HepG2 (cell line): ENCODE results near the gene SESN2. TPM values are rescaled to one million over a fixed set of nuclear protein-coding genes. Genes with fewer than 3 reads are reported as not detected.
A peak's percentile ranks its signal among the peaks of the same experiment; 100 is the strongest.

Experiments used
- ATF6 ChIP-seq: sonication (generic); formaldehyde crosslinking; conservative IDR thresholded peaks from 2 replicates; pipeline ENCODE4 v1.4.0; 2020; ENCODE audit warnings: missing genetic modification reagents
- NFAT5 ChIP-seq: sonication (generic); formaldehyde crosslinking; IDR thresholded peaks from 2 replicates; pipeline ENCODE4 v1.4.0; 2020; ENCODE audit warnings: missing genetic modification reagents
- NFKB2 ChIP-seq: sonication (generic); formaldehyde crosslinking; IDR thresholded peaks from 2 replicates; pipeline ENCODE4 v1.4.0; 2020; ENCODE audit warnings: missing genetic modification reagents, borderline replicate concordance
- NKX3-1 ChIP-seq: sonication (generic); formaldehyde crosslinking; IDR thresholded peaks from 2 replicates; pipeline ENCODE4 v1.5.0; 2020; ENCODE audit warnings: missing genetic modification reagents
- SALL2 ChIP-seq: sonication (generic); formaldehyde crosslinking; IDR thresholded peaks from 2 replicates; pipeline ENCODE4 v1.8.1; 2023; ENCODE audit warnings: mild to moderate bottlenecking, missing genetic modification reagents, inconsistent platforms
- TBX2 ChIP-seq: sonication (generic); formaldehyde crosslinking; IDR thresholded peaks from 2 replicates; pipeline ENCODE4 v1.5.0; 2020; ENCODE audit warnings: missing genetic modification reagents, mild to moderate bottlenecking, borderline replicate concordance
- ZBTB7A ChIP-seq: sonication (generic); formaldehyde crosslinking; IDR thresholded peaks from 2 replicates; pipeline ENCODE4 v1.8.0; 2022; ENCODE audit warnings: mild to moderate bottlenecking, missing genetic modification reagents
- ZFP41 ChIP-seq: sonication (generic); formaldehyde crosslinking; IDR thresholded peaks from 2 replicates; pipeline ENCODE4 v1.4.0; 2020; ENCODE audit warnings: mild to moderate bottlenecking, missing genetic modification reagents, borderline replicate concordance
- ZNF263 ChIP-seq: sonication (generic); formaldehyde crosslinking; IDR thresholded peaks from 2 replicates; pipeline ENCODE4 v1.4.0; 2020; ENCODE audit warnings: missing genetic modification reagents
- ZNF552 ChIP-seq: sonication (generic); formaldehyde crosslinking; IDR thresholded peaks from 2 replicates; pipeline ENCODE4 v1.9.0; 2022; ENCODE audit warnings: missing genetic modification reagents, mild to moderate bottlenecking, borderline replicate concordance
- ZNF878 ChIP-seq: sonication (generic); formaldehyde crosslinking; IDR thresholded peaks from 2 replicates; pipeline ENCODE4 v1.8.1; 2023; ENCODE audit warnings: mild to moderate bottlenecking, missing genetic modification reagents, moderate library complexity
- polyA plus RNA-seq, 8 experiments: library from polyadenylated mRNA; depleted of rRNA in 3 of 8; stranded (reverse) in 7 of 8; unstranded in 1 of 8; fragments of >200 nt; fragmentation: Illumina TruSeq in 4 of 8; extraction: Trizol in 4 of 8; gene quantifications; 2 replicates each; pipeline versions ENCODE4 v1.2.1 to v1.2.3, GENCODE V29; 2011 to 2016; ENCODE audit warnings: low read depth in 4 of 8, missing spikeins in 1 of 8, mixed read lengths in 1 of 8; ENCODE audit not compliant: insufficient read depth in 1 of 8
- total RNA-seq, 5 experiments: library from RNA; depleted of rRNA; stranded (reverse); fragments of >200 nt; fragmentation: Illumina TruSeq; extraction: Trizol; gene quantifications; 2 replicates each; pipeline ENCODE4 v1.2.3, GENCODE V29; 2016; ENCODE audit warnings: low read depth in 1 of 5
- TF ChIP-seq, protein P1 (sequence below): sonication (generic); formaldehyde crosslinking; IDR thresholded peaks from 2 replicates; pipeline ENCODE4 v1.5.1; 2020; ENCODE audit warnings: missing genetic modification reagents, mild to moderate bottlenecking, borderline replicate concordance
- TF ChIP-seq, protein P2 (sequence below): sonication (generic); formaldehyde crosslinking; IDR thresholded peaks from 2 replicates; pipeline ENCODE4 v1.9.0; 2021; ENCODE audit warnings: missing genetic modification reagents, borderline replicate concordance
- TF ChIP-seq, protein P3 (sequence below): sonication (generic); formaldehyde crosslinking; IDR thresholded peaks from 2 replicates; pipeline ENCODE4 v1.4.0; 2020; ENCODE audit warnings: missing genetic modification reagents
- TF ChIP-seq, protein P4 (sequence below): sonication (generic); formaldehyde crosslinking; IDR thresholded peaks from 2 replicates; pipeline ENCODE4 v1.4.0; 2020; ENCODE audit warnings: missing genetic modification reagents

SESN2 gene
- total and polyA plus RNA-seq, 2 of the 13 experiments (the other 11 are each of a cell fraction or from before 2014, with no cell fraction given) = 13.2 to 19.1 TPM

DNA sequence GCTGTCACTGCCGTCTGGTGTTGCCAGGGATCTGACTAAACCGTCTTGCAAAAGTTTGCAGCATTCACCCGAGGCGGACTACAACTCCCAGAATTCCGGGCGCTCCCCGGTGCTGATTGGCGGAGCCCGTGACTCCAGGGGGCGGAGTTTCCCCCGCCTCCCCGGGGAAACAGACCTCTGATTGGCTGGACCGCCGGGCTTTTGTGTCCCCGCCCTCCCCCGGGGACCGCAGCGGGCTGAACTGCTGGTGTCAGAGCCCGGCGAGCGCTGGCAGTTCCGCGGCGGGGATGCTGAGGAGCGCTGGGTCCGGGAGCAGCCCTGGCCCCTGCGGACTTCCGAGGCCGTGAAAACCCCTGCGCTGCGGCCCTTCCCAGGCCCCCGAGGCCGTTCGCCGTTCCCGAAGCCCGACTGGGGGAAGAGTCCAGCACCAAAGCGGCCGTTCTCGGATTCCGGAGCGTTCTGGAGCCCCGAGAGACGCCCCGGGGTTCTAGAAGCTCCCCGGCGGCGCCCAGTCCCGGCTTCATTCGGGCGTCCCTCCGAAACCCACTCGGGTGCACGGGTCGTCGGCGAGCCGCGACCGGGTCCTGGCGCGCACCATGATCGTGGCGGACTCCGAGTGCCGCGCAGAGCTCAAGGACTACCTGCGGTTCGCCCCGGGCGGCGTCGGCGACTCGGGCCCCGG is at the start of gene SESN2 (continued):
- TF ChIP-seq, protein P1, sequence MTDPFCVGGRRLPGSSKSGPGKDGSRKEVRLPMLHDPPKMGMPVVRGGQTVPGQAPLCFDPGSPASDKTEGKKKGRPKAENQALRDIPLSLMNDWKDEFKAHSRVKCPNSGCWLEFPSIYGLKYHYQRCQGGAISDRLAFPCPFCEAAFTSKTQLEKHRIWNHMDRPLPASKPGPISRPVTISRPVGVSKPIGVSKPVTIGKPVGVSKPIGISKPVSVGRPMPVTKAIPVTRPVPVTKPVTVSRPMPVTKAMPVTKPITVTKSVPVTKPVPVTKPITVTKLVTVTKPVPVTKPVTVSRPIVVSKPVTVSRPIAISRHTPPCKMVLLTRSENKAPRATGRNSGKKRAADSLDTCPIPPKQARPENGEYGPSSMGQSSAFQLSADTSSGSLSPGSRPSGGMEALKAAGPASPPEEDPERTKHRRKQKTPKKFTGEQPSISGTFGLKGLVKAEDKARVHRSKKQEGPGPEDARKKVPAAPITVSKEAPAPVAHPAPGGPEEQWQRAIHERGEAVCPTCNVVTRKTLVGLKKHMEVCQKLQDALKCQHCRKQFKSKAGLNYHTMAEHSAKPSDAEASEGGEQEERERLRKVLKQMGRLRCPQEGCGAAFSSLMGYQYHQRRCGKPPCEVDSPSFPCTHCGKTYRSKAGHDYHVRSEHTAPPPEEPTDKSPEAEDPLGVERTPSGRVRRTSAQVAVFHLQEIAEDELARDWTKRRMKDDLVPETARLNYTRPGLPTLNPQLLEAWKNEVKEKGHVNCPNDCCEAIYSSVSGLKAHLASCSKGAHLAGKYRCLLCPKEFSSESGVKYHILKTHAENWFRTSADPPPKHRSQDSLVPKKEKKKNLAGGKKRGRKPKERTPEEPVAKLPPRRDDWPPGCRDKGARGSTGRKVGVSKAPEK (CRISPR knock-in tag) = no peak
- TF ChIP-seq TBX2 (CRISPR knock-in tag) = peak; percentile 79
- TF ChIP-seq ATF6 = no peak
- TF ChIP-seq ZNF878 (CRISPR knock-in tag) = peak; percentile 71
- TF ChIP-seq NFAT5 = 0 out of 2 replicates have a peak, but pooled peaks have one; percentile 47
- TF ChIP-seq, protein P2, sequence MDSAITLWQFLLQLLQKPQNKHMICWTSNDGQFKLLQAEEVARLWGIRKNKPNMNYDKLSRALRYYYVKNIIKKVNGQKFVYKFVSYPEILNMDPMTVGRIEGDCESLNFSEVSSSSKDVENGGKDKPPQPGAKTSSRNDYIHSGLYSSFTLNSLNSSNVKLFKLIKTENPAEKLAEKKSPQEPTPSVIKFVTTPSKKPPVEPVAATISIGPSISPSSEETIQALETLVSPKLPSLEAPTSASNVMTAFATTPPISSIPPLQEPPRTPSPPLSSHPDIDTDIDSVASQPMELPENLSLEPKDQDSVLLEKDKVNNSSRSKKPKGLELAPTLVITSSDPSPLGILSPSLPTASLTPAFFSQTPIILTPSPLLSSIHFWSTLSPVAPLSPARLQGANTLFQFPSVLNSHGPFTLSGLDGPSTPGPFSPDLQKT (CRISPR knock-in tag) = no peak
- no peak for TF ChIP-seq ZNF263 (CRISPR knock-in tag)
- no peak for TF ChIP-seq ZNF552 (CRISPR knock-in tag)
- TF ChIP-seq, protein P3, sequence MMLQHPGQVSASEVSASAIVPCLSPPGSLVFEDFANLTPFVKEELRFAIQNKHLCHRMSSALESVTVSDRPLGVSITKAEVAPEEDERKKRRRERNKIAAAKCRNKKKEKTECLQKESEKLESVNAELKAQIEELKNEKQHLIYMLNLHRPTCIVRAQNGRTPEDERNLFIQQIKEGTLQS (CRISPR knock-in tag) = no peak
- peak; percentile 89; the same call in 1 of the 2 replicates for TF ChIP-seq NFKB2 (CRISPR knock-in tag)
- peak; percentile 77; the same call in 1 of the 2 replicates for TF ChIP-seq SALL2 (CRISPR knock-in tag)
- no peak for TF ChIP-seq ZBTB7A (CRISPR knock-in tag)
- peak; percentile 68; the same call in 1 of the 2 replicates for TF ChIP-seq NKX3-1 (CRISPR knock-in tag)
- TF ChIP-seq ZFP41 (CRISPR knock-in tag) = peak; percentile 15; the same call in 1 of the 2 replicates
- TF ChIP-seq, protein P4, sequence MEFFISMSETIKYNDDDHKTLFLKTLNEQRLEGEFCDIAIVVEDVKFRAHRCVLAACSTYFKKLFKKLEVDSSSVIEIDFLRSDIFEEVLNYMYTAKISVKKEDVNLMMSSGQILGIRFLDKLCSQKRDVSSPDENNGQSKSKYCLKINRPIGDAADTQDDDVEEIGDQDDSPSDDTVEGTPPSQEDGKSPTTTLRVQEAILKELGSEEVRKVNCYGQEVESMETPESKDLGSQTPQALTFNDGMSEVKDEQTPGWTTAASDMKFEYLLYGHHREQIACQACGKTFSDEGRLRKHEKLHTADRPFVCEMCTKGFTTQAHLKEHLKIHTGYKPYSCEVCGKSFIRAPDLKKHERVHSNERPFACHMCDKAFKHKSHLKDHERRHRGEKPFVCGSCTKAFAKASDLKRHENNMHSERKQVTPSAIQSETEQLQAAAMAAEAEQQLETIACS (CRISPR knock-in tag) = 0 out of 2 replicates have a peak, but pooled peaks have one; percentile 34
